Stimulated activated CD4-positive, alpha-beta T cell treated with anti-CD3 and anti-CD28 coated beads, Interleukin-4, amount 100 ng/mL, for 48 hours (primary cell): ENCODE results near the gene CKLF.
"Not testable (repeated sequence)": the region's sequence is repeated elsewhere in the genome, so short reads cannot be mapped to it uniquely, and the experiment has no call there.

ENCODE experiments used
- DNase-seq, 2 donors: peaks; one replicate each; pipeline ENCODE4 v3.0.0-alpha.2; 2020; ENCODE audit warnings: low read depth in 2 of 2

The CKLF gene, protein sequence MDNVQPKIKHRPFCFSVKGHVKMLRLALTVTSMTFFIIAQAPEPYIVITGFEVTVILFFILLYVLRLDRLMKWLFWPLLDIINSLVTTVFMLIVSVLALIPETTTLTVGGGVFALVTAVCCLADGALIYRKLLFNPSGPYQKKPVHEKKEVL

GRCh38 chr16:66552286-66553177 lies at the start of gene CKLF:
TSS of gene CKLF (plus strand) at chr16:66552576. CDS start at chr16:66552716, 140 bp downstream.
- DNase-seq: peak; percentile 82 to 83

DNA sequence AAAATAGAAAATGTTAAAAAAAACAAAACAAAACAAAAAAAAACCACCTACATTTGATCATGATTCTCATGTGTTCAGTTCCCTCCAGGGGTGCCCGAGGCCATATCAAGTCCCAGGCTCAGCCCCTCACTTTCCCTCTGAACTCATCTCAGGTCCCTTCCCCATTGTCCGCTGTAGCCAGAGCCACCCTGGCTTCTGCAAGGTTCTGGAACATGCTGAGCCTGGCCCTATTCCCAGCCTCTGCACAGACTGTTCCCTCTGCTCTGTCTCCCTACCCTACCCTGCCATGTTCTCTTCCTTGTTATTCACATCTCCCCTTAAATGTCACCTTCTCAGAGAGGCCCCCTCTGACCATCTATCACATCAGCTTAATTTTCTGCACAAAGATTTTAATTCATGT lies 49.3 kb upstream of the CKLF start:
- no peak for DNase-seq

- DNase-seq: no peak
Measured at GRCh38 chr16:66503612-66504011, 48.8 kb upstream of the CKLF start.

GRCh38 chr16:66507731-66508239 lies 44.6 kb upstream of the CKLF start:
- DNase-seq: no peak

DNA sequence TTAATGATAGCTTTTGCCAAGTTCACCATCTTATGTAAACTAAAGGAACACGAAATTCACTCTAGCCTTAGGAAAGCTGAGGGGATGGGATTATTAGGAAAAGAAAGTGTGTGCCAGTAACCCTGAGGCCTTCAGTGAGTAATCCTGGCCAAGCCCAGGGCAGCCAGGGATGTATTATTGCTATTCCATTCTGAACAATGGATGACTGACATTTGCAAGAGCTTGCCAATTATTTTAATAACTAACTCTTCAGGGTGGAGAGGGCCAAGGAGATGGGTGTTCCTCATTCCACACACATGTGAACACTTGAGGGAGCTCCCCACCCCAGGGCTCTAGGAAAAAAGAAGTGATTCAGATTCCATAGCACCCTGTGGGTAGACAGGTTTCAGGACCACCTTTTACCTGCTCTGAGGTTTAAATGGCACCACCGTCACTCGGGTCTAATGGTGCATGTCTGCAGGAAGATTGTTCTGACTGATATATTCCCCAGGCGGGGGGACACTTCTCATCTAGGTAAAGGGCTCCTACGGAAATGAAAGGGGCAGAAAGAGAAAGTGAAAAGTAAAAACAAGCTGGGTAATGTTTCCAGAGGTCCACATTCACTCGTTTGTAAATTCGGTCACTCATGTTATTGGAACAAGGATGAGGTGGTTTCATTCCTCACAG lies 44.0 kb upstream of the CKLF start:
- DNase-seq: no peak

GRCh38 chr16:66508914-66509496 lies 43.4 kb upstream of the CKLF start:
- no peak for DNase-seq

DNA sequence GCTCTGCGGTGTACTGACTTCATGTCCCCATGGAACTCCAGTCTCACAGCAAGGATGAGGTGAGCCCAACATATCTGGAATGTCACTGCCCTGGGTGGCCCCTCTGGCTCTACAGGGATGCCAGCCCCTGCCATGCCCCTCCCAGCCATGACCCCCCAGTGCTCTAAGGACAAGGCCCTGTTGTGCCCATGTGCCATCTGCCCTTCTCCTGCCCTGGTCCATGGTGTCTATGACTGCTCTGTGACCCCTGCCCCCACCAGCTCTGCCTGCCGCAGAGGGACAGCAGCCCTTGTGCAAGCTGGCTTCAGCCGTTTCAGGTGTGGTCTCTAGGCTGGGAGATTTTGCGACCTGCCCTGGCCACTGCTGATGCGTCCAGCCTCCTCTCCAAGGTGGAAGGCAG lies 42.8 kb upstream of the CKLF start:
- no peak for DNase-seq

- no peak for DNase-seq
Measured at GRCh38 chr16:66510298-66510697, 42.1 kb upstream of the CKLF start.

GRCh38 chr16:66510711-66511601 lies 41.4 kb upstream of the CKLF start:
- no peak for DNase-seq

GRCh38 chr16:66511602-66512271 lies 40.6 kb upstream of the CKLF start:
- no peak for DNase-seq

- DNase-seq: no peak
Measured at GRCh38 chr16:66512272-66513110, 39.9 kb upstream of the CKLF start.

DNA sequence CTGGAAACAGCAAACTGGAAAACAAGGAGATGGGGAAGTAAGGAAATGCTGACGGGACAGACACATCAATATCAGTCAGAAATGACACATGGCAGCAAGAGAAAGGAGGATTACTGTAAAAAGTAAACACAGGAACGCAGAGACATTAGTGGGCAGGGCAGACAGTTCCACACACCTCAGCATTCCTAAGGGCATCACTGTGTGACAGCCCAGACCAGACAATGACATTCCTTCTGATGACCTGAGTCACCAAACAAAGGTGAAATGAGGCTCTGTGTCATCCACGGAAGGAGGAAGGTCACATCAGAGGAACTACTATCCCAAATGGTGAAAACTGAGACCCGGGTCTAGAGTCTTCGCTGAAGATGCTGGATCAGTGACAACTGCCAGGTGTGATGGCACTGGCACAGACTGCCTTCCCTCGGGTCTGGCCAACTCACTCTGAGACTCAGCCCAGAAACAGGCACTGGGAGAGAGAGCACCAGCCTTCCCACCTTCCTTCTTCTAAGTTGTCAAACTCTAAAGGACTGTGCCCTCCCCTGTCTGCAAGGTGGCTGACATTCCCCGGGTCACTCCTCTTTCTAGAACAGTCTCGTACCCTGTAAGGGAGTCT lies 39.2 kb upstream of the CKLF start:
- DNase-seq: no peak

- not testable (repeated sequence) for DNase-seq
Measured at GRCh38 chr16:66514391-66514790, 38.0 kb upstream of the CKLF start.

DNA sequence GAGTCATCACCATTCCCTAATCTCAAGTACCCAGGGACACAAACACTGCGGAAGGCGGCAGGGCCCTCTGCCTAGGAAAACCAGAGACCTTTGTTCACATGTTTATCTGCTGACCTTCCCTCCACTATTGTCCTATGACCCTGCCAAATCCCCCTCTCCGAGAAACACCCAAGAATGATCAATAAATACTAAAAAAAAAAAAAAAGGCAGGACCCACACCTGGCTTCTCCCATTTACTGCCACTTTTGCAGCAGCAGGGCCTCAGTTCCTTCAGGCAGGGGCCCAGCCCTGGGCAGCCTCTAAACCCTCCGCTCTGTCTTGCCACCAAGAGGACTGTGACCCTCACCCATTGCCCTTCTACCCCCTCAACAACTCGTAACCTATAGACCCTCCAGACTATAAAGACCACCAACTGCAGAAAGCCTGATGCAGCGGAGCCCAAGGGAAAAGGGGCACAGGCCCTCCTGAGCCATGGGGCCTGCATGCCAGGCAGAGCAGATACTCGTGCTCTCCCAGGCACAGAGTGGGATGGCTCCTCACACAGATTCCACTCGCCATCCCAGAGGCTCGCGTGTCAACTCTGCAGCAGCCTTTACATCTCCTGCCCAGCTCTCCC lies 37.3 kb upstream of the CKLF start:
- DNase-seq: not testable (repeated sequence)

DNA sequence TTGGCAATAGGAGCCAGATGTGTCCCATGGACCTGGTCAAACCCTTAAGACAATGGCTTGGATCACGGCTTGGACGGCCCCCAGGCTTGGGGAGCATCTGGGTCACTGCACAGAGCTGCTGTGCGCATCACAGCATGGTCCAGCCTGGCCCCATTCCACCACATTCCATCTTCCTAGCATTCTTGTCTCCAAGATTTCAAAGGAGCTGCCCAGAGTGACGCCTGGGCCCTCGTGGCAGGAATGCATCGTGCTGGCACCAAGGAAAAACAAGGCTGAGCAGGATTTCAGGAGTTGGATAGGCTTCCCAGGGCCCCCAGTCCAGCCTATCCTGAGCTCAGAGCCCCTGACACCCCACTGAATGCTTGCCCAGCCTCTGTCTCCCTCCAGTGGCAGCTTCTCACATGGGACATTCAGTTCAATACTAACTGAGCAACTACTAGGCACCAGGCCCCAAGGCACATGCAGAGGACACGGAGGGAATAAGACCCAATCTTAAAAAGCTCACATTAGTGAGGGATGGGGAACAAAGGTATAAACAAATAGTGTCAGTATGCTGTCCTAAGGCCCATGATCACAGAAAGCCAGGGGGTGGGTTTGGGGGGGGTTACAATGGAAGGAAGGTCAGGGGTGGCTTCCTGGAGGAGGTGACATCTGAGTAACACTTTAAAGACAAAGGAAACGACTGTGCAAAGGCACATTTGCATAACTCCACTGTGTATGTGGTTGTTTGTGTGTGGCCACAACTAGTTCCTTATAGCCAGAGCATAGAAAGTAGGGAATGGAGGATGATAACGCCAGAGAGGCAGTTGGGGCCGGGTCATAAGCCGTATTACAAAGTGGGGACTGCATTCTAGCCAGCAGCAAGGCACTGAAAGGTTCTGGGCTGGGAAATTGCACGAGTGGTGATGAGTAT lies 36.5 kb upstream of the CKLF start:
- no peak for DNase-seq

GRCh38 chr16:66516509-66516807 lies 35.9 kb upstream of the CKLF start:
- no peak for DNase-seq

DNA sequence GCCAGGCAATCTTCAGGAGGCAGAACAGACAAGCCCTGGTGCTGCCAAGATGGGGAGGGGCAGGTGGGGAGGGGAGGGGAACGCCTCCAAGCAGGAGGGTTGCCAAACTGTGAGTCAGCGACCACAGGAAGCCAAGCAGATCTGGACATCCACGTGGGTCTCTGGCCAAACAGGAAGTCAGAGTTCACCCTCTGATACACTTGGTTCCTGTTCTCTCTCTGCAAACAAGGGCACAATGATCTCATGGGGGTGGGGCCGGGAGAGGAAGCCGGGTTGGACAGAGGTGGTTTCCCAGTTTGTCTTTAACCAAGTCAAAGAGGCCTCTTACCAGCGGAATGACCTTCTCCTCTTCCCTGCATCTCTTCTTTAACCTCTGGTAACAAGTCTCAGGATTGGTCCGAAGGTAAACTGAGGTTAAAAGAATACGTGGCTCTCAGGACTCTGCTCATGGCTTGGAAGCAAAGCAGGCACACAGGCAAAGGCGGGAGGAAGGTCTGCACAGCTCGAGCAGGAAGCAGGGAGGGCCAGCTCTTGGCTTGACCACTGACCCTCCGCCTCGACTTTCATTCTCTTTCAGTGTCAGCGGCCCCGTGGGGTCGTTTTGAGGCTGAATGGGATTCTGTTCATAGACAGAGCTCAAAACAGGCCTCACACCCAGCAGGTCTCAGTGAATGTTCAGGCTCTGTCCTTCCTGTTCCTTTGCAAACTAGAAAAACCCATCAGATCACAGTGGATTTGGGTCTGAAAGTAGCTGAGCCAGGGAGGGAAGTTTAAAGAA lies 35.4 kb upstream of the CKLF start:
- DNase-seq: peak; percentile 61 to 73
